GM23248 (cell line): ENCODE measurements around the gene PAK4.

Experiments used
- EZH2 ChIP-seq: fragments of 200-600 bp; sonication (generic); IDR thresholded peaks from 2 replicates; pipeline ENCODE4 v1.6.1; 2018; ENCODE audit warnings: antibody characterized with exemption, mild to moderate bottlenecking; ENCODE audit not compliant: insufficient read depth, poor library complexity, severe bottlenecking
- EZH2phosphoT487 ChIP-seq: fragments of 200-600 bp; sonication (generic); IDR thresholded peaks from 2 replicates; pipeline ENCODE4 v1.6.1; 2018; ENCODE audit warnings: antibody characterized with exemption, moderate library complexity, mild to moderate bottlenecking, low read depth; ENCODE audit not compliant: insufficient read depth

- TF ChIP-seq EZH2 (no peak), EZH2phosphoT487 (no peak)
Observed at GRCh38 chr19:39177110-39177699, 51.6 kb downstream of the PAK4 start.
